Right renal pelvis (tissue), 4 donors: ENCODE measurements around the gene NTSR2. TPM values are rescaled to one million over a fixed set of nuclear protein-coding genes. Genes with fewer than 3 reads are reported as not detected.
A peak's percentile ranks its signal among the peaks of the same experiment; 100 is the strongest.

Experiments used
- DNase-seq, 4 donors: peaks; one replicate each; pipeline ENCODE4 v3.0.0-alpha.2; 2013; ENCODE audit warnings: low read depth in 4 of 4, low spot score in 3 of 4, missing footprints in 1 of 4
- polyA plus RNA-seq, 4 donors: library from polyadenylated mRNA; unstranded; fragments of 120-200 nt; gene quantifications; one replicate each; pipeline ENCODE4 v1.2.1, GENCODE V29; 2013; ENCODE audit not compliant: insufficient read length in 4 of 4

The NTSR2 gene
- not detected for polyA plus RNA-seq

- peak; percentile 51 to 70 (median 58) for DNase-seq
Observed at GRCh38 chr2:11669454-11670291, at the start of gene NTSR2. TSS of gene NTSR2 (minus strand) at chr2:11670195. CDS start at chr2:11670129, 66 bp downstream.

- no peak for DNase-seq
Observed at GRCh38 chr2:11719230-11719977, 49.4 kb upstream of the NTSR2 start.

GRCh38 chr2:11718606-11719005 lies 48.6 kb upstream of the NTSR2 start:
- no peak for DNase-seq

- no peak for DNase-seq
Observed at GRCh38 chr2:11717623-11718022, 47.6 kb upstream of the NTSR2 start.

GRCh38 chr2:11716689-11717321 lies 46.8 kb upstream of the NTSR2 start:
- DNase-seq = no peak

- DNase-seq = no peak
Observed at GRCh38 chr2:11715987-11716652, 46.1 kb upstream of the NTSR2 start.

GRCh38 chr2:11713815-11714214 lies 43.8 kb upstream of the NTSR2 start:
- no peak for DNase-seq

GRCh38 chr2:11712866-11713265 lies 42.9 kb upstream of the NTSR2 start:
- DNase-seq = no peak

- no peak for DNase-seq
Observed at GRCh38 chr2:11711751-11712150, 41.8 kb upstream of the NTSR2 start.

GRCh38 chr2:11711354-11711716 lies 41.3 kb upstream of the NTSR2 start:
- DNase-seq = no peak

GRCh38 chr2:11710632-11711353 lies 40.8 kb upstream of the NTSR2 start:
- DNase-seq = no peak

GRCh38 chr2:11710210-11710609 lies 40.2 kb upstream of the NTSR2 start:
- DNase-seq = no peak

GRCh38 chr2:11709293-11709692 lies 39.3 kb upstream of the NTSR2 start:
- no peak for DNase-seq

- no peak for DNase-seq
Observed at GRCh38 chr2:11708106-11708505, 38.1 kb upstream of the NTSR2 start.

- DNase-seq = no peak
Observed at GRCh38 chr2:11705711-11706110, 35.7 kb upstream of the NTSR2 start.

GRCh38 chr2:11705063-11705462 lies 35.1 kb upstream of the NTSR2 start:
- no peak for DNase-seq

- DNase-seq = no peak
Observed at GRCh38 chr2:11703700-11704099, 33.7 kb upstream of the NTSR2 start.

- DNase-seq = no peak
Observed at GRCh38 chr2:11702946-11703345, 33.0 kb upstream of the NTSR2 start.

- no peak for DNase-seq
Observed at GRCh38 chr2:11701751-11702301, 31.8 kb upstream of the NTSR2 start.

- no peak for DNase-seq
Observed at GRCh38 chr2:11701206-11701605, 31.2 kb upstream of the NTSR2 start.
